GM12872 (cell line): ENCODE measurements around the gene TMEM170B.

Experiments used
- CTCF ChIP-seq: IDR thresholded peaks from 3 replicates; pipeline ENCODE4 v1.5.1; 2011; ENCODE audit warnings: low read depth, mild to moderate bottlenecking, low read length, moderate library complexity; ENCODE audit not compliant: insufficient read depth

Gene TMEM170B

GRCh38 chr6:11625302-11625701, 87.8 kb downstream of the TMEM170B start:
- no peak for TF ChIP-seq CTCF

DNA sequence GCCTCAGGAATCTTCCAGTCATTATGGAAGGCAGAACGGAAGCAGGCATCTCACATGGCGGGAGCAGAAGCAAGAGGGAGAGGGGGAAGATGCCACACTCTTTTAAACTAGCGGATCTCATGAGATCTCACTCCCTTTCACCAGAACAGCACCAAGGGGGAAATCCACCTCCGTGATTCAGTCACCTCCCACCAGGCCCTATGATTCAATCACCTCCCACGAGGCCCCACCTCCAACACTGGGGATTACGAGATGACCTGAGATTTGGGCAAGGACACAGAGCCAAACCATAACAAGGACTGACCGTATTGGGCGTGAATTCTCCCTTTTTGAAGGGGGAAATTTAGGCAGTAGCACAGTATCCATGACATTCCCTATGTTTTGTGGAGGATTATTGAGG, 88.8 kb downstream of the TMEM170B start:
- TF ChIP-seq CTCF: no peak

DNA sequence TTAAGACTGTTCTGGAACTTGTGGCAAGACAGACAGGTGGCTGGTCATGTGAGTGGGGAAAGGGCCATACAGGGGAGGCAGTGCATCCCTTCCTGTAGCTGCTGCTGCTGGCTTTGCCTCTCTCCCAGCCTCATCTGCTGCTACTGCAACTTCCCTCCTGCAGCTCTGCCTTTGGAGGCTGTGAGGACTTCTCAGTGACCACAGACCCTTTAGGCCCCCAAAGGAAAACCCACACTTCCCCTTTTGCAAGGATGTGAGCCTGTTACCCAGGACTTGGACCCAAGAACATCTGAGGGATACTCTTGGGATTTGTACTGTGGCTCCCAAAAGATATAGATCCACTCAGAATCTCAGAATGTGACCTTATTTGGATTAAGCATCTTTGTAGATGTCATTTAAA, 91.0 kb downstream of the TMEM170B start:
- TF ChIP-seq CTCF: no peak

DNA sequence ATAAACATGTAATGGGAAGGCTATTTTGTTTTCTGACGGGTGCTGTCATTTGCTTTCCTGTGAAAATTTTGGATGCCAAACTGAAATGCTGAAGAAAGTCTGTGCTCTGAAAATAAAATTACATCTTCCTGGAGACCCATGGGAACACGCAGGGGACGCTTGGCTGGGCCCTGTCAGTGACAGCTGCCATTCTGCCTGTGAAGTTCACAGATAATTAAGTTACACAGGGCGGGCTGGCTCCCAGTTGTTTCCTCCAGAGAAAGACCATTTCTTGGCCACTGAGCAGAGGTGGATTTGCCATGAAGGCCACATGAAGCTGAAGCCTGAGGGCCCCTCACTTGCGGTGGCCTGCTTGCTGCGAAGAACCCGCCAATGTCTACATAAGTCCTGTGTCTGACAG, 93.5 kb downstream of the TMEM170B start:
- no peak for TF ChIP-seq CTCF

- TF ChIP-seq CTCF: no peak
Measured at GRCh38 chr6:11631539-11631938, 94.0 kb downstream of the TMEM170B start.

- no peak for TF ChIP-seq CTCF
Measured at GRCh38 chr6:11632231-11632630, 94.7 kb downstream of the TMEM170B start.

- TF ChIP-seq CTCF: no peak
Measured at GRCh38 chr6:11632795-11633511, 95.4 kb downstream of the TMEM170B start.
